OCI-LY1 (cell line): ENCODE data around the gene ZYG11B.
"Not testable (repeated sequence)": the region's sequence is repeated elsewhere in the genome, so short reads cannot be mapped to it uniquely, and the experiment has no call there.

ENCODE experiments used
- H2AFZ ChIP-seq: fragments of 200-600 bp; sonication (generic), shearing (Covaris generic); 2 replicates; pipeline ENCODE4 v1.6.0; 2014; ENCODE audit warnings: antibody characterized with exemption, mild to moderate bottlenecking, low read length
- H3F3A ChIP-seq: fragments of 200-600 bp; sonication (generic), shearing (Covaris generic); 2 replicates; pipeline ENCODE4 v1.6.0; 2014; ENCODE audit warnings: mild to moderate bottlenecking, antibody characterized with exemption, low read length, moderate library complexity; ENCODE audit not compliant: insufficient read depth
- H3K27ac ChIP-seq: fragments of 200-600 bp; sonication (generic); 2 replicates; pipeline ENCODE4 v1.5.1; 2014; ENCODE audit warnings: low read length, mixed run types, mild to moderate bottlenecking, low read depth; ENCODE audit not compliant: poor library complexity, severe bottlenecking
- H3K27me3 ChIP-seq: fragments of 200-600 bp; sonication (generic); 2 replicates; pipeline ENCODE4 v1.6.0; 2014; ENCODE audit warnings: antibody characterized with exemption, mild to moderate bottlenecking, low read length, moderate library complexity; ENCODE audit not compliant: insufficient read depth
- H3K36me3 ChIP-seq: fragments of 200-600 bp; sonication (generic); 2 replicates; pipeline ENCODE4 v1.6.1; 2014; ENCODE audit warnings: mild to moderate bottlenecking, antibody characterized with exemption, low read length, moderate library complexity, mixed read lengths; ENCODE audit not compliant: insufficient read depth
- H3K4me1 ChIP-seq: fragments of 200-600 bp; sonication (generic); 2 replicates; pipeline ENCODE4 v1.5.1; 2014; ENCODE audit warnings: mild to moderate bottlenecking, low read length, moderate library complexity; ENCODE audit not compliant: insufficient read depth, severe bottlenecking
- H3K4me2 ChIP-seq: fragments of 200-600 bp; sonication (generic), shearing (Covaris generic); 2 replicates; pipeline ENCODE4 v1.6.1; 2014; ENCODE audit warnings: low read length
- H3K4me3 ChIP-seq: fragments of 200-600 bp; sonication (generic); 2 replicates; pipeline ENCODE4 v1.5.1; 2014; ENCODE audit warnings: low read length, low read depth, mild to moderate bottlenecking, mixed read lengths; ENCODE audit not compliant: poor library complexity, severe bottlenecking
- H3K79me2 ChIP-seq: fragments of 200-600 bp; shearing (Covaris generic); 2 replicates; pipeline ENCODE4 v1.6.1; 2016; ENCODE audit warnings: mixed run types, low read length, mixed read lengths; ENCODE audit not compliant: insufficient read depth
- H3K9ac ChIP-seq: fragments of 200-600 bp; sonication (generic), shearing (Covaris generic); 2 replicates; pipeline ENCODE4 v1.6.1; 2014; ENCODE audit warnings: mild to moderate bottlenecking, low read length, mixed read lengths
- H3K9me2 ChIP-seq: fragments of 200-600 bp; sonication (generic), shearing (Covaris generic); 2 replicates; pipeline ENCODE4 v1.6.1; 2014; ENCODE audit warnings: low read depth, mild to moderate bottlenecking, low read length, mixed read lengths
- H3K9me3 ChIP-seq: fragments of 200-600 bp; shearing (Covaris generic); 2 replicates; pipeline ENCODE4 v1.6.1; 2014; ENCODE audit warnings: low read length, mixed read lengths
- H4K20me1 ChIP-seq: fragments of 200-600 bp; sonication (generic), shearing (Covaris generic); 2 replicates; pipeline ENCODE4 v1.6.0; 2016; ENCODE audit warnings: mild to moderate bottlenecking, low read length; ENCODE audit not compliant: insufficient read depth
- EZH2 ChIP-seq: fragments of 200-600 bp; sonication (generic), shearing (Covaris generic); IDR thresholded peaks from 2 replicates; pipeline ENCODE4 v1.8.0; 2017; ENCODE audit warnings: borderline replicate concordance, mixed run types, mild to moderate bottlenecking, antibody characterized with exemption, low read length, moderate library complexity, mixed read lengths
- TF ChIP-seq, protein P1 (sequence below): fragments of 200-600 bp; sonication (generic), shearing (Covaris generic); IDR thresholded peaks from 2 replicates; pipeline ENCODE4 v1.5.1; 2017; ENCODE audit warnings: mild to moderate bottlenecking, antibody characterized with exemption, low read length, moderate library complexity, mixed read lengths

The ZYG11B gene

GRCh38 chr1:52842643-52843310 is 116.5 kb downstream of the ZYG11B start, which contains the start of gene ZYG11A:
Gene ZYG11A (plus strand): TSS chr1:52842760. CDS start chr1:52842884, 124 bp downstream.
- H4K20me1 ChIP-seq: no peaks in the 10 kb centered on the region

DNA sequence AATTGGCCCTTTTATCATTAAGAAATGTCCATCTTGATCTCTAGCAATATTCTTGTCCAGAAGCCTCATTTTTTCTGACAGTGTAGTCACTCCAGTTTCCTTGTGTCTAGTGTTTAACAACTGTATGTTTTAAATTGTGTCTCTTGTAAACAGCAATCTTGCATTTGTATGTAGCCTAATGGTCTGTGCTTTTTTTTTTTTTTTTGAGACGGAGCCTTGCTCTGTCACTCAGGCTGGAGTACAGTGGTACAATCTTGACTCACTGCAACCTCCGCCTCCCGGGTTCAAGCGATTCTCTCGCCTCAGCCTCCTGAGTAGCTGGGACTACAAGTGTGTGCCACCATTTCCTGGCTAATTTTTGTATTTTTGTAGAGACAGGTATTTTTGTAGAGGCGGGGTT is 118.9 kb downstream of the ZYG11B start:
- Histone ChIP-seq H3K4me1 (peaks cover 16% of the 10 kb centered on the region), H3K4me3 (peak overlapping the region; percentile 21), H3K4me2 (peak overlapping the region; percentile 83), H3K79me2 (peaks cover 47% of the 10 kb centered on the region), H3K9ac (peak overlapping the region; percentile 13)
- H3K9me2 ChIP-seq, H3K27ac ChIP-seq, H2AFZ ChIP-seq, H3K9me3 ChIP-seq, H3K36me3 ChIP-seq, H3F3A ChIP-seq, H4K20me1 ChIP-seq, H3K27me3 ChIP-seq: not testable (repeated sequence)

More at GRCh38 chr1:52842643-52843310, 116.5 kb downstream of the ZYG11B start, which contains the start of gene ZYG11A:
- peak within 1 kb of the TSS; percentile 83 for H3K4me2 ChIP-seq
- no peaks in the 10 kb centered on the region; the same call in 1 of the 2 replicates for H3K27me3 ChIP-seq
- H3K9ac ChIP-seq: peak within 1 kb of the TSS; percentile 76
- no peaks in the 10 kb centered on the region for H3K36me3 ChIP-seq
- H3F3A ChIP-seq: no peaks in the 10 kb centered on the region
- no peaks in the 10 kb centered on the region for H3K9me3 ChIP-seq
- H3K27ac ChIP-seq: peak within 1 kb of the TSS; percentile 75
- TF ChIP-seq, protein P1, sequence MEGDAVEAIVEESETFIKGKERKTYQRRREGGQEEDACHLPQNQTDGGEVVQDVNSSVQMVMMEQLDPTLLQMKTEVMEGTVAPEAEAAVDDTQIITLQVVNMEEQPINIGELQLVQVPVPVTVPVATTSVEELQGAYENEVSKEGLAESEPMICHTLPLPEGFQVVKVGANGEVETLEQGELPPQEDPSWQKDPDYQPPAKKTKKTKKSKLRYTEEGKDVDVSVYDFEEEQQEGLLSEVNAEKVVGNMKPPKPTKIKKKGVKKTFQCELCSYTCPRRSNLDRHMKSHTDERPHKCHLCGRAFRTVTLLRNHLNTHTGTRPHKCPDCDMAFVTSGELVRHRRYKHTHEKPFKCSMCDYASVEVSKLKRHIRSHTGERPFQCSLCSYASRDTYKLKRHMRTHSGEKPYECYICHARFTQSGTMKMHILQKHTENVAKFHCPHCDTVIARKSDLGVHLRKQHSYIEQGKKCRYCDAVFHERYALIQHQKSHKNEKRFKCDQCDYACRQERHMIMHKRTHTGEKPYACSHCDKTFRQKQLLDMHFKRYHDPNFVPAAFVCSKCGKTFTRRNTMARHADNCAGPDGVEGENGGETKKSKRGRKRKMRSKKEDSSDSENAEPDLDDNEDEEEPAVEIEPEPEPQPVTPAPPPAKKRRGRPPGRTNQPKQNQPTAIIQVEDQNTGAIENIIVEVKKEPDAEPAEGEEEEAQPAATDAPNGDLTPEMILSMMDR: no peak
- TF ChIP-seq EZH2: no peak
- H3K4me3 ChIP-seq: peak within 1 kb of the TSS; percentile 78
- peaks cover 16% of the 10 kb centered on the region for H3K4me1 ChIP-seq
- peak within 1 kb of the TSS; percentile 93 for H2AFZ ChIP-seq
- H3K9me2 ChIP-seq: no peaks in the 10 kb centered on the region
- peaks cover 35% of the 10 kb centered on the region for H3K79me2 ChIP-seq

DNA sequence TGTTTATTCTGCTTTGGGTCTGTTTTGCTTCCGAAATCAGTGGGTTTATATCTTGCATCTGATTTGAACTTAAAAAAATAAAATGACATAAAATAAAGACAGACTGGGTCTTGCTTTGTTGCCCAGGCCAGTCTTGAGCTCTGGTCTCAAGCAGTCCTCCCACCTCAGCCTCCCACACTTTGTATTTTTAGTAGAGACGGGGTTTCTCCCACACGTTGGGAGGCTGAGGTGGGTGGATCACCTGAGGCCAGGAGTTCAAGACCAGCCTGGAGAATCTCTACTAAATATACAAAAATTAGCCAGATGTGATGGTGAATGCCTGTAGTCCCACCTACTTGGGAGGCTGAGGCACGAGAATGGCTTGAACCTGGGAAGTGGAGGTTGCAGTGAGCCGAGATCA is 122.2 kb downstream of the ZYG11B start:
- Histone ChIP-seq H2AFZ (no peak overlapping the region), H3F3A (no peaks in the 10 kb centered on the region), H3K4me2 (no peak overlapping the region), H3K4me1 (peaks cover 11% of the 10 kb centered on the region), H3K9me3 (no peaks in the 10 kb centered on the region), H3K79me2 (peaks cover 58% of the 10 kb centered on the region), H3K9me2 (no peaks in the 10 kb centered on the region), H3K4me3 (no peak overlapping the region), H3K27me3 (no peaks in the 10 kb centered on the region), H3K9ac (no peak overlapping the region), H3K36me3 (no peaks in the 10 kb centered on the region), H4K20me1 (no peaks in the 10 kb centered on the region), H3K27ac (no peak overlapping the region)
- TF ChIP-seq, protein P1: no peak
- TF ChIP-seq EZH2: no peak

- Histone ChIP-seq H3F3A (no peaks in the 10 kb centered on the region), H3K4me2 (no peak overlapping the region), H3K27ac (no peak overlapping the region), H3K4me1 (no peaks in the 10 kb centered on the region), H4K20me1 (no peaks in the 10 kb centered on the region), H3K9me2 (no peaks in the 10 kb centered on the region), H3K4me3 (no peak overlapping the region), H3K36me3 (peaks cover 18% of the 10 kb centered on the region), H2AFZ (no peak overlapping the region), H3K9me3 (no peaks in the 10 kb centered on the region), H3K27me3 (no peaks in the 10 kb centered on the region), H3K9ac (no peak overlapping the region), H3K79me2 (peaks cover 36% of the 10 kb centered on the region)
- no peak for TF ChIP-seq EZH2
- TF ChIP-seq, protein P1: no peak
These were observed 124.7 kb downstream of the ZYG11B start for GRCh38 chr1:52850951-52851350.
